HG03097 (cell line): ENCODE measurements around the gene HERPUD2.
"Not testable (repeated sequence)": the region's sequence is repeated elsewhere in the genome, so short reads cannot be mapped to it uniquely, and the experiment has no call there.

Experiments used
- ATAC-seq: cut with Tn5 transposase; IDR thresholded peaks from one replicate; pipeline ENCODE4 v1.9.1; 2021; ENCODE audit not compliant: unreplicated experiment, low FRiP score

HERPUD2 gene

GRCh38 chr7:35623381-35623780 is 71.6 kb downstream of the HERPUD2 start:
- ATAC-seq, result no peak

GRCh38 chr7:35619863-35620262 is 75.1 kb downstream of the HERPUD2 start:
- no peak for ATAC-seq

GRCh38 chr7:35617041-35617440 is 77.9 kb downstream of the HERPUD2 start:
- ATAC-seq, result no peak

- no peak for ATAC-seq
Measured at GRCh38 chr7:35613150-35613549, 81.8 kb downstream of the HERPUD2 start.

- no peak for ATAC-seq
Measured at GRCh38 chr7:35605760-35606159, 89.2 kb downstream of the HERPUD2 start.

GRCh38 chr7:35604595-35604994 is 90.3 kb downstream of the HERPUD2 start:
- ATAC-seq, result no peak

GRCh38 chr7:35599645-35600044 is 95.3 kb downstream of the HERPUD2 start:
- no peak for ATAC-seq

GRCh38 chr7:35599061-35599460 is 95.9 kb downstream of the HERPUD2 start:
- ATAC-seq, result no peak

GRCh38 chr7:35596061-35596460 is 98.9 kb downstream of the HERPUD2 start:
- no peak for ATAC-seq

- ATAC-seq, result no peak
Measured at GRCh38 chr7:35593899-35594298, 101.0 kb downstream of the HERPUD2 start.

GRCh38 chr7:35588647-35589046 is 106.3 kb downstream of the HERPUD2 start:
- ATAC-seq, result no peak

GRCh38 chr7:35584990-35585389 is 109.9 kb downstream of the HERPUD2 start:
- ATAC-seq, result no peak

- not testable (repeated sequence) for ATAC-seq
Measured at GRCh38 chr7:35584533-35584932, 110.4 kb downstream of the HERPUD2 start.
